ENCODE measurements around the gene AGAP1. TPM values are rescaled to one million over a fixed set of nuclear protein-coding genes. Genes with fewer than 3 reads are reported as not detected.

The AGAP1 gene
- polyA plus RNA-seq, 5 donors, result 14.7 to 19.2 (median 18.4) TPM

GRCh38 chr2:235986361-235986760 lies 492.5 kb downstream of the AGAP1 start:
- no peak for DNase-seq

GRCh38 chr2:235988271-235989015 lies 494.6 kb downstream of the AGAP1 start:
- DNase-seq, result no peak

- DNase-seq, result no peak
Measured at GRCh38 chr2:235989591-235989990, 495.7 kb downstream of the AGAP1 start.

- no peak for DNase-seq
Measured at GRCh38 chr2:235990344-235990743, 496.5 kb downstream of the AGAP1 start.

- DNase-seq, result no peak
Measured at GRCh38 chr2:235992024-235992423, 498.2 kb downstream of the AGAP1 start.

- no peak for DNase-seq
Measured at GRCh38 chr2:235996419-235996818, 502.6 kb downstream of the AGAP1 start.

- no peak for DNase-seq
Measured at GRCh38 chr2:235999011-235999410, 505.2 kb downstream of the AGAP1 start.

GRCh38 chr2:236001166-236001828 lies 507.5 kb downstream of the AGAP1 start:
- no peak for DNase-seq

- no peak for DNase-seq
Measured at GRCh38 chr2:236001854-236002253, 508.0 kb downstream of the AGAP1 start.

GRCh38 chr2:236008006-236008405 lies 514.2 kb downstream of the AGAP1 start:
- no peak for DNase-seq

- no peak for DNase-seq
Measured at GRCh38 chr2:236008857-236009256, 515.0 kb downstream of the AGAP1 start.

- DNase-seq, result no peak
Measured at GRCh38 chr2:236010920-236011685, 517.3 kb downstream of the AGAP1 start.

- no peak for DNase-seq
Measured at GRCh38 chr2:236012155-236012554, 518.3 kb downstream of the AGAP1 start.

GRCh38 chr2:236014408-236015131 lies 520.7 kb downstream of the AGAP1 start:
- DNase-seq, result no peak

GRCh38 chr2:236015171-236015570 lies 521.3 kb downstream of the AGAP1 start:
- DNase-seq, result no peak

GRCh38 chr2:236016496-236016895 lies 522.7 kb downstream of the AGAP1 start:
- DNase-seq, result no peak

GRCh38 chr2:236017446-236017845 lies 523.6 kb downstream of the AGAP1 start:
- no peak for DNase-seq

- DNase-seq, result no peak
Measured at GRCh38 chr2:236019434-236019833, 525.6 kb downstream of the AGAP1 start.

- DNase-seq, result no peak
Measured at GRCh38 chr2:236021499-236022057, 527.7 kb downstream of the AGAP1 start.

GRCh38 chr2:236022128-236022527 lies 528.3 kb downstream of the AGAP1 start:
- DNase-seq, result no peak

- no peak for DNase-seq
Measured at GRCh38 chr2:236025892-236026291, 532.0 kb downstream of the AGAP1 start.

GRCh38 chr2:236026841-236027240 lies 533.0 kb downstream of the AGAP1 start:
- peak; percentile 73 to 80 for DNase-seq
